ENCODE measurements around the gene ZSCAN2.

Gene ZSCAN2

DNA sequence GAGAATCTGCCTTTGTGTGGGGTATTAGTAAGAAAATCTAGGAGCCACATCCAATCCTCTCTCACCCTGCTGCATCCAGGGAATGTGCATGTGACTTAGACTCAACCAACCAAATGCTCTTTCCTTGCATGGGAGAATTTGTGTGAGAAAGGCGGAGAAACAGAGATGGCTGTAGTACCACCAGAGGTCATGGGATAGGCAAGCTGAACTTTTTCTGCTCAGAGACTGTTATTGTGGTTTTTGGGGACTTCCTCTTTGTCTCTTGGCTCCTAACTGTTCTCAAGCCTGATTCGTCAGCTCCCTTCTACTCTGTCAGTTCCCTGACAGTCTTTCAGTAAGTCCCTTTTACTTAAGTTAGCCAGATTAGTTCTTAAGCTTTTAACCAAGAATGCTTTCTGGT is 2.6 kb upstream of the ZSCAN2 start:
- no peak for DNase-seq (ENCODE audit: extremely low read depth in 1 of 2, low read depth in 1 of 2)

DNA sequence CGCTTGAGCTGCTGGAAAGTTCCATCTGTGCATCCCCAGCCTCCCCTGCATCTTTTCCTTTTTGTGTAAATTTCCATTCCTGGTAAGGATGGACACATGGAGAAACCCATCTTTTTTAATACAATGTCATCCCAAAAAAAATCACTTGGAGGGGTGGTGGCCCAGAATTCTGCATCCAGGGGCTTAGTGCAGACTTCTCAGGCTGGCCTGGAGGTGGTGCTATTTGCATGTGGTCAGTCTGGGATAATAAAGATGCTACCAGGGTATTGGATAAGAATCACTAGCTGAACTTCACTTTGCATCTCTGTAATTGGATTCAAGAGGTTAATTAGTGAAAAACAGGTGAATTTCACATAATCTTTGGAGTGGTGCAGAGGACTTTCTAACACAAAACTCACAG is 1.8 kb upstream of the ZSCAN2 start:
- no peak for DNase-seq (ENCODE audit: extremely low read depth in 1 of 2, low read depth in 1 of 2)

- DNase-seq (ENCODE audit: extremely low read depth in 1 of 2, low read depth in 1 of 2) = no peak
These were observed 903 bp upstream of the ZSCAN2 start for GRCh38 chr15:84599906-84600305.

DNA sequence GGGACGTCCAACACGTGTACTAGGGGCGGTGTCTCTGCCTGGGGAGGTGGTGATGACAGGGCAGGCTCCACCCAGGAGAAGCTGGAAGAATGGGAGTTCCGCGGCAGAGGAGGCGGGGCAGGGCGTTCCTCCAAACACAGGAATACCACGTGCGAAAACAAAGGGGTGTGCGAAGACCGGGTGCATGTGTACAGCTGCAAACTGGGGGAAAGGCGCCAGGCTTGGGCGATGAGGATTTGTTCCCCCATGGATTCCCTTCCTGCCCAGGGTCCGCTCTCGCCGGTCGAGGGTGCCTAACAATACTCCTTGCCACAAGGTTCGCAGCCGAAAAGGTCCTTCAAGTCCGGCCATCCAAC is 500 bp upstream of the ZSCAN2 start:
- DNase-seq (ENCODE audit: extremely low read depth in 1 of 2, low read depth in 1 of 2) = peak in 1 of 2 donors; percentile 11

DNA sequence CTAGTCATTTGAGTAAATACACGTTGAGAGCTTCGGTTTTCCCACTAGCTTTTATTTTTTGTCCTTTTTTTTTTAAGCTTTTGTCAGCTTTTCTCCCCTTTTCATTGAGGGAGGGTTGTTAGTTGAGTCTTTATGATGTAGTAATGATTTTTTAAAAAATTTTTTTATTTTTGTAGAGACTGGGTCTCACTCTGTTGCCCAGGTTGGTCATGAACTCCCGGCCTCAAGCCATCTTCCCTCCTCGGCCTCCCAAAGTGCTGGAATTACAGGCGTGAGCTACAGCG is 688 bp downstream of the ZSCAN2 start:
- DNase-seq (ENCODE audit: extremely low read depth in 1 of 2, low read depth in 1 of 2) = no peak

GRCh38 chr15:84603630-84604379 is 3.0 kb downstream of the ZSCAN2 start:
- no peak for DNase-seq (ENCODE audit: extremely low read depth in 1 of 2, low read depth in 1 of 2)

DNA sequence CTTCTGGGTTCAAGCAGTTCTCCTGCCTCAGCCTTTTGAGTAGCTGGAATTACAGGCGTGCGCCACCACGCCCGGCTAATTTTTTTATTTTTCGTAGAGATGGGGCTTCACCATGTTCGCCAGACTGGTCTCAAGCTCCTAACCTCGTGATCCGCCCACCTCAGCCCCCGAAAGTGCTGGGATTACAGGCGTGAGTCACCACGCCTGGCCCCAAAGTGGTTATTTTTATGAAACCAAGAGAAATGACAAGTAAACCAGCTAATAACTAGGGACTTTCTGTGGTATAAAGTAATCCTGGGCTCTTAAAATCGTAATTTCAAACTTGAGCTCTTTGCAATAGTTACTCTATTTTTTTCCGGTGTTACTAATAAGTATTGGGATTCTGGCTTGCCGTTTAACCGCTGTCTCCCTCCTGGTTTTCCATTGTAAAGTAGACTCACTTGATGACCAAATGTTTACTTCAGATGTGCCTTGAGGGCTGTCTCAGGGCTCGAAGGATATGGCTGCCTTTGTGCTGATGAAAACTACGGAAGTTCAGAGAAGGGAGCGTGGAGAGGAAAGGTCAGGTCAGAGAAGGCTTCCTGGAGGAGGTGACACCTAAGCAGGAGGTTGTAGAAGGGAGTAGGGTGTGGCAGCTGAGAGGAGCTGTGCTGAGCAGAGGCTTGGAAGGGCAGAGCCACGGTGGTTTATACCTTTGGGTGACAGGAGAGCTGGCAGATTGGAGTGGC is 4.2 kb downstream of the ZSCAN2 start:
- DNase-seq (ENCODE audit: extremely low read depth in 1 of 2, low read depth in 1 of 2) = no peak

DNA sequence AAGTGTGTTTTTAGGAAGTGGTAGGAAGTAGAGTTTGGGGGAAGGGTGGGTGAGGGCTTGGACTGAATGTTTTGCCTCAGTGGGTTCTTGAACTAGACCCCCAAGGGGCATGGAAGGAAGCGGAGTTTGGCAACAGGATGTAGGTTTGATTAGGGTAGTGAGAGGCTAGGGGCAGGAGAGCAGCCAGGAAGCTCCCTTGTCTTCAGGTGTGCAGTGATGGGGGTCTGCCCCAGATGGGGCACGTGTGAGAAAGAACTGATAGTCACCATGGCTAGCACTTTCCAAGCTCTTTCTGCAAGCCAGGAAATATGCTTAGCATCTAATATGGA is 4.7 kb downstream of the ZSCAN2 start:
- no peak for DNase-seq (ENCODE audit: extremely low read depth in 1 of 2, low read depth in 1 of 2)

DNA sequence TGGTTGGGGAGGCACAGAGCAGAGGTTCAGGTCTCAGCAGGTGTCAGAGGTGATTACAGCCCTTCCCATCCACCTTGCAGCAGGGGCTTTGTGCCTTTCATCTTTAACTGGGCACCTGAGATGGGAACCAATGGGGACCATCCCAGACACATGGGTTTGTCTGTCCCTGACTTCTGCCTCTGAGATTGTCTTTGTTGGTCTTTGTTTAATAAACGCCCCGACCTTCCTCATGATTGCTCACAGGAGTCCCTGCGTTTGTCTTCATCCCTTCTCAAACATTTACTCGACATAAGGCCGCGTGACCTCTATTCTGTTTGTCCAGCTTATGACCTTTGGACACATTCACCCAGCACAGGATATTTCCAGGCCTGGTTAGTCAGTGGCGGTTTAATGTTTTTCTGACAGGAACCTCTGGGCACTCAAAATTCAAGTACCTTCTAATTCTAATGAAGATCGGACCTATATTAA is 5.9 kb downstream of the ZSCAN2 start:
- DNase-seq (ENCODE audit: extremely low read depth in 1 of 2, low read depth in 1 of 2) = no peak

GRCh38 chr15:84608707-84609284 is 8.0 kb downstream of the ZSCAN2 start:
- DNase-seq (ENCODE audit: extremely low read depth in 1 of 2, low read depth in 1 of 2) = no peak

DNA sequence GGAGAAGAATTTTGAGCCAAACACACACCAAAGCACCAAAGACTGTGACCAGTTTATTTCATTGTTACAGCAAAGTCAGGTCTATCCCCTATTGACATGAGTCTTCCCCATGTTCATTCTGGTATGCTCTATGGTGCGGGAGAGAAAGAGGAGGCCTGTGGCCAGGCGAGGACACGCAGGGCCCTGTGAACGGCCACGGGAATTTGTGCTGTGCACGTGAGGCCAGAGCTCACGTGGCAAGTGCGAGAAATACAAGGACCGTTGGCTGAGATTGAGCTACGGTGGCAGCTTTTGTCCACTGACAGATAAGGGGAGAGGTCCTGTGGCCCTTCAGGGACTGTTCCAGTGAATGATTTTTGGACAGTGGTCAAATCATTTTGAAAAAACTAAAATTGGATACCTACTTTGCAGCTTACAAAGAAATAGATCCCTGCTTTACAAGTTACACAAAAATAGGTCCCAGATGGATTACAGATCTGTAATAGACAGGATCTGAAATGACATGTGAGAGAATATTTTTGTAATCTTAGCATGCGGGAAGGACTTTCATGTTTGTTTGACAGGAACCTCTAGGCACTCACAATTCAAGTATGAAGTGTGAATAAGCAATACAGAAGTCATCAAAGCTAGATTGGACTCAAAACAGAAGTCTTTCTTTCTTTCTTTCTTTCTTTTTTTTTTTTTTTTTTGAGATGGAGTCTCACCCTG is 9.2 kb downstream of the ZSCAN2 start:
- no peak for DNase-seq (ENCODE audit: extremely low read depth in 1 of 2, low read depth in 1 of 2)

DNA sequence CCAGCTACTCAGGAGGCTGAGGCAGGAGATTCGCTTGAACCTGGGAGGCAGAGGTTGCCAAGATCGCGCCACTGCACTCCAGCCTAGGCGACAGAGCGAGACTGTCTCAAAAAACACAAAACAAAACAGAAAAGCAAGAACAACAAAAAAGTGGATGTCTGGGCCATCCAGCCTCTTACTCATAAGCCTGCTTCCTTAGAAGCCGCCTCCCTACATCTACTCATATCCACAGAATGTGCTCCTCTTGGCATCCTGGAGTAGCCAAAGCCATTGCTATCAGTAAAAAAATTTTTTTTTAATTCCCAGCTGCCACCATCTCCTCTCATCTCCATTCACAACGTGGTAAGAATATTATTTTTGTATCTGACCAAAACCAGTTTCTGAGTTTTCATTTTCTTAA is 10.8 kb downstream of the ZSCAN2 start:
- no peak for DNase-seq (ENCODE audit: extremely low read depth in 1 of 2, low read depth in 1 of 2)

GRCh38 chr15:84616235-84616634 is 15.4 kb downstream of the ZSCAN2 start:
- no peak for DNase-seq (ENCODE audit: extremely low read depth in 1 of 2, low read depth in 1 of 2)

GRCh38 chr15:84620626-84621025 is 19.8 kb downstream of the ZSCAN2 start:
- DNase-seq (ENCODE audit: extremely low read depth in 1 of 2, low read depth in 1 of 2) = no peak

GRCh38 chr15:84621358-84621979 is 20.7 kb downstream of the ZSCAN2 start:
- DNase-seq (ENCODE audit: extremely low read depth in 1 of 2, low read depth in 1 of 2) = no peak

GRCh38 chr15:84624359-84624758 is 23.6 kb downstream of the ZSCAN2 start:
- DNase-seq (ENCODE audit: extremely low read depth in 1 of 2, low read depth in 1 of 2) = no peak

GRCh38 chr15:84625123-84625522 is 24.3 kb downstream of the ZSCAN2 start:
- DNase-seq (ENCODE audit: extremely low read depth in 1 of 2, low read depth in 1 of 2) = no peak

- DNase-seq (ENCODE audit: extremely low read depth in 1 of 2, low read depth in 1 of 2) = no peak
These were observed 28.2 kb downstream of the ZSCAN2 start for GRCh38 chr15:84629033-84629432.

DNA sequence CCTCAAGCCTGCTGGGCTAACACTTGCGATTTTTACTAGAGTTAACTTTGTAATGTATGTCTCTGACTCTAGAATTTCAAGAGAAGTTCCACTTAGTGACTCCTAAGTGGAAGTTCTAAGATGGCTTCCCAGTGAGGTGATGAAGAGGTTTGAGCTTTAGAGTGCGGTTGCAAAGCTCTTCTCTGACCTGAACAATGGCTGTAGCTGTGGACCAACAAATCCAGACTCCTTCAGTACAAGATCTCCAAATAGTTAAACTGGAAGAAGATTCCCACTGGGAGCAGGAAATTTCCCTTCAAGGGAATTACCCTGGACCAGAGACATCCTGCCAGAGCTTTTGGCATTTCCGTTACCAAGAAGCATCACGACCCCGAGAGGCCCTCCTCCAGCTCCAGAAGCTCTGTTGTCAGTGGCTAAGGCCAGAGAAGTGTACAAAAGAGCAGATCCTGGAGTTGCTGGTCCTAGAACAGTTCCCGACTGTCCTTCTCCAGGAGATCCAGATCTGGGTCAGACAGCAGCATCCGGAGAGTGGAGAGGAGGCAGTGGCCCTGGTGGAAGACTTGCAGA is 31.0 kb downstream of the ZSCAN2 start:
- DNase-seq (ENCODE audit: extremely low read depth in 1 of 2, low read depth in 1 of 2) = no peak

DNA sequence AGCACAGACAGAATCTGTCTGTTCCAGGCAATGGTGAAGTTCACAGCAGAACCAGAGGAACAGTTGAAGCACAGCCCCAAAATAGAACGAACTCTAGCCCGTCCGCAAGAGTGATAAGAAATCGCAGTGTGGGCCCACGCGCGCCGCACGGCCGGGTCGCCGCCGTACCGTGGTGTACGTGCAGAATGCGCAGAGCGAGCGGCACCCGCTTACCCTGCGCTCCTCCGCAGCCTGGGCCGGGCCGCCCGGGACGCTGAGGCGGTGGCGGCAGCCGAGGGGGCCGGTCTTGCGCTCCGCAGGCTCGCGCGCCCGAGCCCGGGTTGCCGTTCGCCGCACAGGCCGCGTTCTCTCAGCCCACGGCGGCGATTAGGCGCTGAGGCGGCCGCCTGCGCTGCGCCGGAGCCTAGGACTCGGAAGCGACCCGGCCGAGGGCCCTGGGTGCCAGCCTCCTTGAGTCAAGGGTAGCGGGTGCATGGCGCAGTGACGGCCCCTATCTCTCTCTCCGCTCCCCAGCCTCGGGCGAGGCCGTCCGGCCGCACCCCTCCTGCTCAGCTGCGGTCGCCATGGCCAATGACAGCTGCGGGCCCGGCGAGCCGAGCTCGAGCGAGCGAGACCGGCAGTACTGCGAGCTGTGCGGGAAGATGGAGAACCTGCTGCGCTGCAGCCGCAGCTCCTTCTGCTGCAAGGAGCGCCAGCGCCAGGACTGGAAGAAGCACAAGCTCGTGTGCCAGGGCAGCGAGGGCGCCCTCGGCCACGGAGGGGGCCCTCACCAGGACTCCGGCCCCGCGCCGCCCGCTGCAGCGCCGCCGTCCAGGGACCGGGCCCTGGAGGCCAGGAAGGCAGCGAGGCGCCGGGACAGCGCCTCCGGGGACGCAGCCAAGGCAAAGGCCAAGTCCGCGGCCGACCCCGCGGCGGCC is 32.8 kb downstream of the ZSCAN2 start:
- DNase-seq (ENCODE audit: extremely low read depth in 1 of 2, low read depth in 1 of 2) = peak; percentile 11 to 43
